GM21529 (cell line): ENCODE results near the gene WSCD1.

Experiments
- ATAC-seq: cut with Tn5 transposase; IDR thresholded peaks from one replicate; pipeline ENCODE4 v1.9.1; 2021; ENCODE audit not compliant: unreplicated experiment

WSCD1 gene

DNA sequence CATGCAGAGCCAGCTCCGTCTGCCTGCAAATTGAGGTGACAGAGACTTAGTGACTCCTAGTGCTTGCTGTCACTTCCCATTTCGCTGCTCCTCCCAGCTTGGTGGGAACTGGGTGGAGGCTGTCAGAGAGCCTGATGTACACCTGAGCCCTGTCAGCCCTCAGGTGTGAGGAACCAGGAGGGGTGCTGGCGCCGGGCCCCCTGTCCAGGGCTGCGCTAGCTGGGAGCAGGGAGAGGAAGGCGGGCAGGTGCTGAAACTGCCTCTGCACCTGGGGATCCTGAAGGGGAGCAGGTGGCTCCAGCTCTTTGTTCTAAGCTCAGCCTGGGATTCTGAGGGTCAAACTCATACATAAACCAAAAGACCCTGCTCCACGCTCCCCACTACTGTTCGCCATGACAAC is 10.8 kb upstream of the WSCD1 start:
- ATAC-seq: no peak

DNA sequence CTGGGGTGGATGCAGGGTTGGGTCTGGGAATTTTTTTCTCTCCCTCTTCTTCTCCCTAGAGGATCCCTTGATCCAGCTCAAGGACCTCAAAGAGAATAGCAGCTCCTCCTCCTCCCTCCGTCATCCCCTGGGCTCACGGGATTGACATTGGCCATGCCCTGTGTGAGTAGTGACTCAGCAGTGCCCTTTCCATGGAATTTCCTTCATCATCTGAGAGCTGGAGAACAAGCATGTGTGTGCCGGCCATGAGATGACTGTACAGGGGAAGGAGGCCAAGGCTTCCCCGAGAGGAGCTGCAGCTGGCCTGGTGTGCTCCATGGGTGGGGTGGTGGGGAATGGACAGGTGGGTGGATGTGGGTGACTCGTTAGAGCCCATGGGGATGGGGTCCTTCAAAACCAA is 8.9 kb upstream of the WSCD1 start:
- no peak for ATAC-seq

DNA sequence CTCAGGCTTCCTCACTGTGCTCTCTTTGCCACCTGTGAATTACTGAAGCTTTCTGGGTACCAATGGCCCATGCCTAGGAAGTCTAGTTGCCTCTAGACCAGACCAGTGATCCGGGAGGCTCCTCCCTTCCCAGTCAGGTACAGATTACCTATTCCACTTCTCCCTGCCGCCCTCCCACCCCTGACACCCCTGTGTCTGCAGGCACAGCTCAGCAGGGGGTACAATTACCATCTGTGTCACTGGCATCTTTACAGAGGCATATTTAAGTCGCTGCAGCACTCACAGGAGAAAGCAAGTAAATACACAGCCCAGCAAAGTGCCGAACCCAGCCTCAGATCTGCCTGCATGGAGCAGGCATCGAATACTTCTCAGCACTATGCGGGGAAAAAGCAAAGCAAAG is 5.3 kb upstream of the WSCD1 start:
- ATAC-seq: no peak

DNA sequence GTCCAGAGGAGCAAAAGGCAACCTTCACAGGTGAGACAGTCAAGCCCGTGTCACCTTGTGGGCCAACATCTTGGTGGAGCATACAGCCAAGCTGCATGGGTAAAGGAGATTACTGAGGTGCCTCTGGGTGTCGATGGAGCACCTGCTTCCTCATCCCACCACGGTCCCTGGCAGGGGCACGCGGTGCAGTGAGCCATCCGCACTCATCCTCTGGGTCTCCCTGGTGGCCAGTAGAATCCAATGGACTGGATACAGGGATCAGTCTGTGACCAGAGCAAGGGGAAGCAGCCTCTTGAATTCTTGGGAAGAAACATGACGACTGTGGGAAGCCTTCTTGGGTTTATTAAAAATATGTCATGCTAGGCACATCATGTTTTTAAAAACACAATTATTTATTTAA is 4.8 kb upstream of the WSCD1 start:
- no peak for ATAC-seq

DNA sequence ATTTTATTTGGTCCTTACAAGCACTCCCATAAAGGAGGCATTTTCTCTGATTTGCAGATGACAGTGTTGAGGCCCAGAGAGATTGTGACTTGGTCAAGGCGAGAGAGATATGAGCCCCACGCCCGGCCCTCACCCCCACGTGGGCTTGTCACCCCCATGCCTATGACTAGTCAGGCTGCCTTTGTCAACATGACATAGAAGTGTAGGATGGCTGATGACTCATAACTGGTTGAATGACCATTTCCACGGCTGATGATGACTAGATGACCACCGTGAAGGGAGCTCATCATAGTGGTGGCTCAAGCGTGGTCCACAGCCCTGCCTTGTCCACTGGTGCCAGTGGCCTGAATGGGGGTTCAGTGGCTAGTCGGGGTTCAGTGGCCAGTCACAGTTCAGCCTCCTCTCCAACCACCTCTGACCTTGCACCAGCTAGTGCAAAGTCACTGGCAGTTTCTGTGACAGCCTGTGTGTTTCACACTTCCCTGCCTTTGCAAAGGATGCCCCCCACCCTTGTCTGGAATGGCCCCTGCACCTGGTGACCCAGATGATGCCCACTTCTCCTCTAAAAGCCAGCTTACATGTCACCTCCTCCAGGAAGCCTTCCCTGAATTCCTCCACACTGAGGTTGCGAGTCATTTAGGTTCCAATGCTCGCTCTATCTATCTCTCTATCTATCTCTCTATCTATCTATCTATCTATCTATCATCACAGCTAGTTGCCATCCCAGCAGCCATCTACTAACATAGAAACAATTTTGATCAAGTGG is 3.8 kb upstream of the WSCD1 start:
- ATAC-seq: no peak

DNA sequence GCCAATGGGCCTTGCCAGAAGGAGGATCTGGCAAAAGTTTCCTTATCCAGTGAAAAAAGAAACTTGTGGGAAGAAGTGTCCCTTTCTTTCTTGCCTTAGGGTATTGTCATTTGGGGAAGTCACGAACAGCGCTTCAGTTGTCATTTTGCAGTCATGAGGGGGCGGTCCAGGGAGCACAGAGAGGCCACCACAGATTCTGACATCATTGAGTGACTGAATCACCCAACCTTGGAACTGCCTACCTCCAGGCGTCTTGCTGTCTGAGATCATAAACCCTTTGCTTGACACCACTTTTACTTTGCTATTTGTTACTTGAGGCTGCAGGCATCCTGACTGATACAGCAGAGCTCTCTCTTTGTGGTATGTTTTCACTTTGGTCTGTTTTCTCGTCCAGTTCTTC is 3.1 kb upstream of the WSCD1 start:
- no peak for ATAC-seq

DNA sequence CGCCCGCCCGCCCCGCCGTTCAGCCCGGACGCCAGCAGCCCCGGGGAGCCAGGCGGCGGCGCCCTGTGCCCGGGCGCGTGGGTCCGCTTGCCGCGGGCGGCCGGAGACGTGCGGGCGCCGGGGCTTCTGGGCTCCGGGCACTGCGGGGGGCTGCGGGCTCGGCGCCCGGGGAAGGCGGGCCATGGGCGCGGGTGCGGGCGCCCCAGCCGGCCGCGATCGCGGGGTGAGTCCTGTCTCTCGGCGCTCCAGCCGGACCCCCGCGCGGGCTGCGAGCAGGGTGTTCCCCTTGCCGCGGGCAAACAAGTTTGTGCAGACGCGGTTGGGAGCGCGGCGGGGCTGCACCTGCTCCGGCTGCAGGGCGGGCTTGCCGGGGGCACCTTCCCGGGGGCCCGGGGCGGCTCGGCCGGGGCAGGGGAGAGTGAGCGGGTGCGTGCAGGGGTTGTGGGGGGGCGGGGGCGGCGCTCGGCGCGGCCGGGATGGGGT is 292 bp downstream of the WSCD1 start:
- no peak for ATAC-seq

DNA sequence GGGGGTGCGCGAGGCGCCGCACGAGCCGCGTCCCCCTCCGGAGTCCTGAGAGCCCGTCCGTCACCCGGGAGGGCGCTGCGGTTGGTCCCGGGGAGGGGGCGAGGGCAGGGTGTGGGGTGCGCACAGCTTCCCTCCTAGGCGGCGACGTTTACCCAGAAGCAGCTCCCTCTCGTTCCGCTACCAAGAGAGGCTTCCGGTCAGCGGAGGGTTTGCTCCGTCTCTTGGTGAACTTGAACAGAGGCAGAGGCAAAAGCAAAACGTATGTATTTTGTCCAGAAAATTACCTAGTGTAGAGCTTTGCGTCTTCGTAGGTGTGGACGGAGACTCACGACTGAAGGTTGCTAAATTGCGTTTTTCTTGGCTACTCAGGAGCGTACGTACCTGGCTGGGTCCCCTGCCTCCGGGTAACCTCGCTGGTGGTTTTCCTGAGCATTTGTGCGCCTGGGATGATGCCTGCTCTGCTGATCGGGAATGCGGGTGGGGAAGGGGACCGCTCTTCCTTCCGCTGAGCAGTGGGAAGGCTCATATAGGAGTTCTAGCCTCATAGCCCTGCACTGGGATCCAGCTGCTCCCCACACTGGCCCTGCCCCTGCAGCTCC is 833 bp downstream of the WSCD1 start:
- no peak for ATAC-seq

DNA sequence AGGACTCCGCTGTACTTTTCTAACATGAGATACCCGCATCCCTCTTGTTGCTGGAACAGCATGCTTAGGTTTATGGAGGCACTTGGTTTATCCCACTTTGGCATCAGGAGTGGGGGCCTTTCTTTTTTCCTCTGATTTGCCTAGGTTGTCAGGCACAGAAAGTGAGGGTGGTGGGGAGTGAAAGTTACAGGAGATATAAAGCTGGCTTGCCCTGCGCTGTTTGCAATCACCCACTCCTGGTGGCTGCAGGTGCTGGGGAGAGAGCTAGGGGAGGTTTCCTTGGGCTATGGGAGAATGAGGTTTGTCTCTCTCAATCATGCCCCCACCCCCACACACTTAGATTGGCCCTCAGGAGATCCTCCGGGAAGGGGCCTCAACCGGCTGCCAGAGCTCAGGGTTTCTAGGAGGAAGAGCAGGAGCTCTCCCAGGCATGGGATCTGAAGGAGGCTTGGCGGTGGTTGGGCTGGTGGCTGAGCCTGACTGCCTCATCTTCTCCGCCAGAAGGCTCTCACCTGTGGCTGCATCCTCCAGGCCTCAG is 1.4 kb downstream of the WSCD1 start:
- ATAC-seq: no peak

DNA sequence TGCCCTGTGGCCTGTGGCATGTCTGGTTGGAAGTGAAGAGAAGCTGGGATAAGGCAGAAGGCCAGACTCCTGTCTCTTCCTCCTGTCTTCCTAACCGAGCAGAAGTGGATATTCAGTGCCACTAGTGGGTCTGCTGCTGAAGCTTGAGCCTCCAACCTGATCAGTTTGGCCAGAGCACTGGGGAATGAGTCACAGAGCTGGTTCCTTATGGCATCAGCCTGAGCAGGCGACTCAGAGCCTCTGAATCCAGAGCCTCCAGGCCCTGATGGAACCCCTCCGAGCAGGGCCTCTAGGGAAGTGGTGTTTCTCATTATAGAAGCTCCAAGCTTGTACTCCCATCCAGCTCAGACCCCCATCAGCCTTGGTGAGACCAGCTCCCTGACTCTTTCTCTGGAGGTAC is 2.0 kb downstream of the WSCD1 start:
- no peak for ATAC-seq

DNA sequence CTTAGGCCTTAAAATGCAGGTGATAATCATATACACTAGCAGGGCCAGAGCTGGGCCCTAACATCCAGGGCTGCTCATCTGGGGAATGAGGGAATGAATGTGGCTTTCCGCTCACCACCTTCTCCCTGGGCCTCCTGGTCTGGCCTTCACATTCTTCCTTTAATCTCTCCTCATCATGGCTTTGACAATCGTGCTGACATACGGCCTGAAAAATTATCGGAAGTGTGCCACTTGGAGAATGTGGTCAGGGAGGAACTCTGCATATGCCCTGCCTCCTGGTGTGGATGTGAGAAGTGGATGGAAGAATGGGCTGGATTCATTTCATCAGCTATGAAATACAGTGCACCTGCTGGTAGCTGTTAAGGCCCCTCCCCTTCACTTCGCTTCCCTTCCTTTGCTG is 2.4 kb downstream of the WSCD1 start:
- no peak for ATAC-seq

DNA sequence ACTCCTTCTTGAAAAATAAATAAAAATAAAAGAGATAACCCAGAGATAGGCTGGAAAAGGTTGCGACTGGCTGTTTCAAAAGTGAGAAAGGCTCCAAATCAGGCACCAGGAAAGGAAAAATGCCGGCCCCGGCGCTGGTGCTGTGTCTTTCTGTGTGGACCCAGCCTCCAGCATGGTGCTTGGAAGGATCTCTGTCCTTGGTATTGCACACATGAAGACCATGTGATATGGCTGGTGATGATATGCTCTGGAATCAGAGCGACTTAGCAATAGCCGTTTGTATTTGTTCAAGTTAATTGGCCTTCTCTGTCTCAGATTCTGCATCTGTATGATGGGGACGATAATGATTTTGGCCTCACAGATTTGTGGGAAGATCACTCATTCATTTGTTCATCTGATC is 3.4 kb downstream of the WSCD1 start:
- ATAC-seq: no peak

DNA sequence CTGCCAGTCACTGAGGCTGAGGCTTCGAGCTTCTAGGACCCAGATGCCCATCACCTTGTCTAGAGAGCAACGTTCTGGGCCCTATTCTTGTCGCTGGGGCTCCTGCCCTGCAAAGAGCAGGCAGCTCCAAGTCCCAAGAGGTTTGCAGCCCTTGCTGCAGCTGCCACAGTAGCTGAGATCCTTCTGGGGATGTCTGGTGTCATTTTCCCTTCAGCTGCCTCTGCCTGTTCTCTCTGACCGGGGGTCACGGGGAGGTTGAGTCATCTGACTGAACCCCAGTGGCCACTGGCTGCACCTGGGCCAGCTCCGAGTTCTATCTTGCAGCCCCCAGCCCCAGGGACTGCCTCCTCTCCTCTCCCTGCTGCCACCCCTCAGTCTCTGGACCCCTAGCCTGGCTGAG is 4.9 kb downstream of the WSCD1 start:
- ATAC-seq: no peak

DNA sequence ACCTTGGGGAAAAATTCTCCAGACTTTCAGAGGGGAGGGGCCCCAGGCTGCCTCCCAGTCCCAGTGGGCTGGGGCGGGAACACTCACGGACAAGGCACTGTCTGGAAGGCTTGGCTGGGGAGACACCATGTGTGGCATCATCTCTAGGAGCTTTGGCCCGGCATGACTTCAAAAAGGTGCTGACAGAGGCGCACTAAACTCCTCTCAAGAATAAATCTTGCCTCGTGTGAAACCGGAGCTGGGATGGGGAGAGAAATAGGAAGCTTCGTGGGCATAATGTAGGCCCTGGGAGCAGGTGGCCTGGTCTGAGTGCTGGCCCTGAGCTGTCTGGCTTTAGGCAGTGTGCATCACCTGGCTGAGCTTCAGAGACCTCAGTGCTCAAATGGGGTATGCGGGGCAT is 5.7 kb downstream of the WSCD1 start:
- ATAC-seq: no peak

DNA sequence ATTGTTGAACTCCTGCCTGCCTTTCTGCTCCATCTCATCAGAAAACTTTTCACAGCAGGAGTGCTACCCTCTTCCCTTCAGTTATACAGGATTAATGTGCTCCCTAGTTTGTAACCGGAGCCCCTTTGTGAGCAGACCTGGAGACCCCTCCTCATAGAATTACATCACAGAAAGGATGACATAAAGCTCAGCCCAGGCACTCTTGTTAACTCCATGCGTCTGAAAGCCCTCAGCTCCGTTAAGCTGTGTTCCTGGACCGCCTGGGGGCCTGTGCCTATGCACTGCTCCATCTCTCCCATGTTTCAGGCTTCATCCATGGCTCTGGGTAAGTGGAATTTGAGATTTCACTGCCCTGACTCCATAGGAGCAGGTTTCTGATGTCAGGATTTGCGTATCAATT is 7.6 kb downstream of the WSCD1 start:
- ATAC-seq: no peak

DNA sequence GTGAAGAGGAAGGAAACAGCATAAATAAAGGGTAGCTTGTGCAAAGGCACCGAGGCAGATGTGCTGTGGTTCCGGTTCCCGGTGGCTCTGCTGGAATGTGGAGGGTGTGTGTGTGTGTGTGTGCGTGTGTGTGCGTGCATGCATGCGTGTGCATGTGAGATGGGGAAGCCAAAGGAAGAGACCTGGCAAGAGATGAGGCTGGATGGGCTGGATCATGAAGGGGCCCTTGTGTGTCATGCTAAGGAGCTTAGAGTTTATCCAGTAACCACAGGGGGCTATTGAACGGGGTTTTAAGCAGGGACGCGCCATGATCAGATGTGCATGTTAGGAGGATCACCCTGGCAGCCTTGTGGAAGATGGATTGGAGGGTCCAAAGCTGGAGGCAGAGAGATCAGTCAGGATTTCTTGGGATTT is 8.3 kb downstream of the WSCD1 start:
- ATAC-seq: no peak

DNA sequence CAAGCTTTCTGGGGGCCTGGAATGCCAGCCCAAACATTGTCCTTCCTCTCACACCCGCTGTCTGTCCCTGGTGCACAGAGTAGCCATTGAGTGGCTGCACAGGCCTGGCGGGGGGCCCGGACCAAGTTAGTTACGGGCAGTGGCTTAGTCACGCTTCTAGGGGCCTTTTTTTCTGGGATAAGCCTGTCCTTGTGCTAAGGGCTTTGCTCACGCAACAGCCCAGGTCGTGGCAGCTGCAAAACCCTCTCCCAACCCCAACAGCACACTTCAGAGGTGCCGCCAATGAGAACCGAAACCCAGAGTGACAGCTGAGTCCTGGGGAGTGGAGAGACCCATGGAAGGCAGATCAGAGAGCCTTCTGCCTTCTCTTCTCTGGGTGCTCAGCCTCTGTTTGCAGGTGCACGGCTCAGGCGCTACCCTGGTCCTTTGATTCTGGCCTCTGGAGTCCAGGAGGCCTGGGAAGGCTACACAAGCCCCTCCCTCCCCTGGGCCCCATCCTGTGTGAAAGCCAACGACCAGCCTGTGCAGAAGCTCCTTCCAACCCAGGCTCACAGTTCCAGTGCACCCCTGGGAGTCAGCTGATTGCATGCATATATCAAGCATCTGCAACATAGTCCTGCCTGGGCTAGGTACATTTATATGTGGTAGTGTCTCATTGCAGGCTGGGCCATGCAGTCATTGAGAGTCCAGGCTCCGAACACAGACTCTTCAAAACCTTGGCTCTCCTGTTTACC is 9.1 kb downstream of the WSCD1 start:
- no peak for ATAC-seq

DNA sequence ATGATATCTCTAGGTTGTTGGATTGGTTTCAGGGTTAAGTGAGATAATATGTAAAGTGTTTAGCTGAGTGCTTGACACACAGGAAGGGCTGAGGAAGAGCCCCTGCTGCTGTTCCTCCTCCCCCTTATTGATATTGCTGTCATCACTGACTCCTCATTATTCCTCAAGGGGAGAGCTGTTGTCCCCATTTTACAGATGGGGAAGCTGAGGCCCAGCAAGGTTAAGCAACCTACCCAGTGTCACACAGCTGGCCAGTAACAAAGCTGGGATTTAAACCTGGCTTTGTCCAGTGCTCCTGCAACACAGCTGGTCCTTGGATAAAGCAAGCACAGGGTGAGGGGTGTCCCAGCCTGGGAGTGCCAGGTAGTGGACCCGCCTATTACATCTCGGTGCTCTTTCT is 9.8 kb downstream of the WSCD1 start:
- no peak for ATAC-seq

DNA sequence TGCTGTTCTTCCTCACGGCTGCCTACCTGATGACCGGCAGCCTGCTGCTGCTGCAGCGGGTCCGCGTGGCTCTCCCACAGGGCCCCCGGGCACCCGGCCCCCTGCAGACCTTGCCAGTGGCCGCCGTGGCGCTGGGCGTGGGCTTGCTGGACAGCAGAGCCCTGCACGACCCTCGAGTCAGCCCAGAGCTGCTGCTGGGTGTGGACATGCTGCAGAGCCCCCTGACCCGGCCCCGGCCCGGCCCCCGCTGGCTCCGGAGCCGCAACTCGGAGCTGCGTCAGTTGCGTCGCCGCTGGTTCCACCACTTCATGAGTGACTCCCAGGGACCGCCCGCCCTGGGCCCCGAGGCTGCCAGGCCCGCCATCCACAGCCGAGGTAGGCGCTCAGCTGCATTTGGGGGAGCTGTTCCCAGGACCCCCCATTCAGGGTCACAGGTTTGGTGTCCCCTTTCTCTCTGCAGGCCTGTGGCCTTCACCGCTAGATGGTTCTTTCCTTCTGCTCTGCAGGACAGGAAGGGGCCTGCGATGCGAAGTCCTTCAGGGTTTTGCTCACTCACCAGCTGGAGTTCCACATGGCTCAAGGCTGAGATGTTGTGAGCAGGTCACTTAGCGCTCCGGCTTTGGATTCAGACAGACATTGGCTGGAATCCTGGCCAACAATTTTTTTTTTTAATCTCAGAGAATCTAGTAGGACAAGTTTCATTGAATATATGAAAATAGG is 10.7 kb downstream of the WSCD1 start:
- no peak for ATAC-seq

DNA sequence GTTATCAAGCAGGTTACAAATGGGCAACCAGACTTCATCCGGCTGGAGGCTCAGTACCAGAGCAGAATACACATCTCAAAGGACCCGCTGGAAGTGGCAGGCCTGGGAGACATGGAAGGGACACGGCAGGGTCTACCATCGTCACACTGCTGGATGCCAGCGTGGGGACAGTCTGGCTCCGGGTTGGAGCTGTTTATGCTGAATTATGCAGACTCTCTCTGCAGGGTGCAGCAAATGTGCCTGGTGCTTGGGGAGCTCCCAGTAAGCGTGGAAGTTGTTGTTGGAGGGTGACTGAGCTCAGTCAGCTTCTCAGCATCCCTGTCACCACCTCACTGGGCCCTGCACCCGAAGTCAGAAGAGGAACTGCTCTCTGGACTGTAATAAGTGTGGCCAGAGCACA is 12.2 kb downstream of the WSCD1 start:
- no peak for ATAC-seq
